OCI-LY7 (cell line): ENCODE results near the gene TRIM9.

ENCODE experiments used
- EZH2phosphoT487 ChIP-seq: fragments of 200-600 bp; sonication (generic); IDR thresholded peaks from 2 replicates; pipeline ENCODE4 v1.6.1; 2018; ENCODE audit warnings: low read depth, borderline replicate concordance, mild to moderate bottlenecking, mixed run types, antibody characterized with exemption, low read length, moderate library complexity, mixed read lengths
- TF ChIP-seq, protein P1 (sequence below): fragments of 200-600 bp; sonication (generic); conservative IDR thresholded peaks from 2 replicates; pipeline ENCODE4 v1.5.1; 2014; ENCODE audit warnings: mild to moderate bottlenecking, antibody characterized with exemption, low read length, moderate library complexity, mixed read lengths

DNA sequence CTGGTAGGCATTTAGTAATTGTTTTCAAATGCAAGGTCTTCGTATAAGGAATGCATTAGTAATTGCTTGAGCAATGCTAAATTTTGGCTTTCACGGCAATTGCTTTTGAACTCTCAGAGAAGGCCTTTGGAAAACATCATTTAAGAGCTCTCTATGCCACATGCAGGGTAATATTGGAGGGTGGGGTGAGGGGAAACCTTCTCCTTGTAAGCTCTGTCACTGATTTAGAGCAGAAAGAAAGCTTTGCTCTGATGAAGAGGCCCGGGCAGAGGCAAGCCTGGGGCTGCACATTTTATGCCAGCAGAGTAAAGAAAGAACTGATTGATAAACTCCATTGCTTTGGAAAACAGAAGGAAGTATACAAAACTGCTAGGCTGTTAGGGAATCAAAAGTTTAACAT is 70.9 kb downstream of the TRIM9 start:
- TF ChIP-seq, protein P1, sequence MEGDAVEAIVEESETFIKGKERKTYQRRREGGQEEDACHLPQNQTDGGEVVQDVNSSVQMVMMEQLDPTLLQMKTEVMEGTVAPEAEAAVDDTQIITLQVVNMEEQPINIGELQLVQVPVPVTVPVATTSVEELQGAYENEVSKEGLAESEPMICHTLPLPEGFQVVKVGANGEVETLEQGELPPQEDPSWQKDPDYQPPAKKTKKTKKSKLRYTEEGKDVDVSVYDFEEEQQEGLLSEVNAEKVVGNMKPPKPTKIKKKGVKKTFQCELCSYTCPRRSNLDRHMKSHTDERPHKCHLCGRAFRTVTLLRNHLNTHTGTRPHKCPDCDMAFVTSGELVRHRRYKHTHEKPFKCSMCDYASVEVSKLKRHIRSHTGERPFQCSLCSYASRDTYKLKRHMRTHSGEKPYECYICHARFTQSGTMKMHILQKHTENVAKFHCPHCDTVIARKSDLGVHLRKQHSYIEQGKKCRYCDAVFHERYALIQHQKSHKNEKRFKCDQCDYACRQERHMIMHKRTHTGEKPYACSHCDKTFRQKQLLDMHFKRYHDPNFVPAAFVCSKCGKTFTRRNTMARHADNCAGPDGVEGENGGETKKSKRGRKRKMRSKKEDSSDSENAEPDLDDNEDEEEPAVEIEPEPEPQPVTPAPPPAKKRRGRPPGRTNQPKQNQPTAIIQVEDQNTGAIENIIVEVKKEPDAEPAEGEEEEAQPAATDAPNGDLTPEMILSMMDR: no peak
- TF ChIP-seq EZH2phosphoT487: no peak
